PFSK-1 (cell line): ENCODE results near the gene KLF16.

Experiments used
- FOXP2 ChIP-seq: optimal IDR thresholded peaks from 2 replicates; pipeline ENCODE3; 2011; ENCODE audit warnings: borderline replicate concordance, control low read depth, inconsistent platforms; ENCODE audit not compliant: insufficient read depth; ENCODE audit errors: extremely low read length, extremely low read depth
- POLR2AphosphoS5 ChIP-seq: IDR thresholded peaks from 2 replicates; pipeline ENCODE4 v1.6.1; 2012; ENCODE audit warnings: low read depth, mild to moderate bottlenecking, control low read depth, low read length, moderate library complexity
- SIN3A ChIP-seq: IDR thresholded peaks from 2 replicates; pipeline ENCODE4 v1.6.1; 2012; ENCODE audit warnings: mild to moderate bottlenecking, low read length, moderate library complexity, borderline replicate concordance; ENCODE audit not compliant: insufficient read depth
- TAF1 ChIP-seq: IDR thresholded peaks from 2 replicates; pipeline ENCODE4 v1.6.1; 2012; ENCODE audit warnings: low read length, control low read depth, borderline replicate concordance; ENCODE audit not compliant: insufficient read depth
- TF ChIP-seq, protein P1 (sequence below), 2 experiments: IDR thresholded peaks; 2 replicates each; pipeline versions ENCODE4 v1.6.1 to v1.8.0; 2011 to 2012; ENCODE audit warnings: low read depth in 2 of 2, low read length in 2 of 2, control low read depth in 1 of 2, inconsistent platforms in 1 of 2, mild to moderate bottlenecking in 1 of 2, moderate library complexity in 1 of 2; ENCODE audit not compliant: insufficient read depth in 1 of 2

Gene KLF16

DNA sequence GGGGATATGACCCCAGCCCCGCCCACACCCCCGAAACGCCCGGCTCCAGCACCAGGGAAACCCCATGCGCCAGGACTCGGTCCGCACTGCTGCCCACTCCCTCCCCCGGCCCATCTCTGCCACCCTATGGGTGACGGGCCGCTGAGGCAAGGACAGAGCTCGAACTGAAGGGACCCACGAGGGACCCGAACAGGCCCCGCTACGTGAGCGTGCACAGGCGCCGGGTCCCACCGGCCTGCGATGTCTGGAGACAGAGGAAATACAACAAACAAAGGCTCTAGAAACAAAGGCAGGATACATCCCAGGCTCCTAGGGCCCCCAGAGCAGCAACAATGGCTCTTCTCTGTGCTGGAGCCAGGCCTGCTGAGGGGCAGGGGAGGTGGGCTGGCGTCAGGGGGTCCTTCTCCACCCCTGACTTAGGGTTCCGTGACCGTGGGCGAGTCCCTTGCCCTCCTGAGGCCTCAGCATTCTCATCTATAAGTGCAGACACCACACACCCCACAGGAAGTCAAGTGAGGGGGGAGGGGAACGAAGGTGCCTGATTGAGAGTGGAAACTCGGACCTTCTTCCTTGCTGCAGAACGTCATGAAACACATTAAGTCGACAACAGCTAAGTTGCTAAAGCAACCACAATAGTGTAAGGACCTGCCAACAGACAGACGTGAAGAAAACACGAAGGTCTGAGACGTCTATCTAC lies 18.9 kb upstream of the KLF16 start:
- TF ChIP-seq SIN3A, result 0 out of 2 replicates have a peak, but pooled peaks have one; percentile 42
- TF ChIP-seq, protein P1, sequence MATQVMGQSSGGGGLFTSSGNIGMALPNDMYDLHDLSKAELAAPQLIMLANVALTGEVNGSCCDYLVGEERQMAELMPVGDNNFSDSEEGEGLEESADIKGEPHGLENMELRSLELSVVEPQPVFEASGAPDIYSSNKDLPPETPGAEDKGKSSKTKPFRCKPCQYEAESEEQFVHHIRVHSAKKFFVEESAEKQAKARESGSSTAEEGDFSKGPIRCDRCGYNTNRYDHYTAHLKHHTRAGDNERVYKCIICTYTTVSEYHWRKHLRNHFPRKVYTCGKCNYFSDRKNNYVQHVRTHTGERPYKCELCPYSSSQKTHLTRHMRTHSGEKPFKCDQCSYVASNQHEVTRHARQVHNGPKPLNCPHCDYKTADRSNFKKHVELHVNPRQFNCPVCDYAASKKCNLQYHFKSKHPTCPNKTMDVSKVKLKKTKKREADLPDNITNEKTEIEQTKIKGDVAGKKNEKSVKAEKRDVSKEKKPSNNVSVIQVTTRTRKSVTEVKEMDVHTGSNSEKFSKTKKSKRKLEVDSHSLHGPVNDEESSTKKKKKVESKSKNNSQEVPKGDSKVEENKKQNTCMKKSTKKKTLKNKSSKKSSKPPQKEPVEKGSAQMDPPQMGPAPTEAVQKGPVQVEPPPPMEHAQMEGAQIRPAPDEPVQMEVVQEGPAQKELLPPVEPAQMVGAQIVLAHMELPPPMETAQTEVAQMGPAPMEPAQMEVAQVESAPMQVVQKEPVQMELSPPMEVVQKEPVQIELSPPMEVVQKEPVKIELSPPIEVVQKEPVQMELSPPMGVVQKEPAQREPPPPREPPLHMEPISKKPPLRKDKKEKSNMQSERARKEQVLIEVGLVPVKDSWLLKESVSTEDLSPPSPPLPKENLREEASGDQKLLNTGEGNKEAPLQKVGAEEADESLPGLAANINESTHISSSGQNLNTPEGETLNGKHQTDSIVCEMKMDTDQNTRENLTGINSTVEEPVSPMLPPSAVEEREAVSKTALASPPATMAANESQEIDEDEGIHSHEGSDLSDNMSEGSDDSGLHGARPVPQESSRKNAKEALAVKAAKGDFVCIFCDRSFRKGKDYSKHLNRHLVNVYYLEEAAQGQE (IDR thresholded peaks at IDR 0.05; ENCODE audit: insufficient read depth in 1 of 2, low read depth in 2 of 2, low read length in 2 of 2), result no peak

DNA sequence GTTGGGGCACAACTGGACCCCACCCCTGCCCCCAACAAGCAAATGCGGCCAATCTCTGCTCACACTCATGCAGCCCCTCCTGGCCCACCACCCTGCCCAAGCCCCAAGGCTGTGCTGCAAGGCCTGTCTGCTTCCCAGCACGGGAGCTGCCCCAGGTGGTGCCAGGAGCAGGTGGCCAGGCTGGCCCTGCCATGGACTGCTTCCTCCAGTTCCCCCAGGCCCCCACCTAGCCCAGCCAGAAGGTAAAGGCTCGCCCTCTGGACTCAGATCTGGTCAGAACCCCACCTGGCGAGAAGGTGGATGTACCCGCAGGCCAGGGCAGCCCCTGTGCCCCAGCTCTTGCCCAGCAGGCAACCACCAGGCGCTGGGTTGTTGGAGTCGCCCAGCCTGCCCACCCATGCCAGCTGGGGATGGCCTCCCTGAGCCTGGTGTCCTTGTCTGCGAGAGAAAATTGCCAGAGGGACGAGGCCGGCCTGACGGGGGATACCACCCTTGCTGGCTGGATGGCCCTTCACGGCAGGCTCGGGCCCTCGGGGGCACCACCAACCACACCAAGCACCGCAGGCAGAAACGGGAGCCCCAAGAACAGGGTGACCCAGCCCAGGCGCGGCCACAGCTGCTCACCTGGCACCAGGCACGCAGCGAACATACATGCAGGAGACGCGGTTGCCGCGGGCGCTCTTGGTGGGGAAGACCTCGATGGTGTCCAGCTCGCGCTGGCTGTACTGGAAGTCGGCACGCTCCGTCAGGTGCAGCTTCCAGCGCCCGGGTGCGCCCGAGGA lies 17.4 kb upstream of the KLF16 start:
- TF ChIP-seq TAF1, result no peak
- no peak for TF ChIP-seq POLR2AphosphoS5
- TF ChIP-seq SIN3A, result no peak
- TF ChIP-seq, protein P1 (IDR thresholded peaks at IDR 0.05; ENCODE audit: insufficient read depth in 1 of 2, low read depth in 2 of 2, low read length in 2 of 2), result no peak
- no peak for TF ChIP-seq FOXP2

DNA sequence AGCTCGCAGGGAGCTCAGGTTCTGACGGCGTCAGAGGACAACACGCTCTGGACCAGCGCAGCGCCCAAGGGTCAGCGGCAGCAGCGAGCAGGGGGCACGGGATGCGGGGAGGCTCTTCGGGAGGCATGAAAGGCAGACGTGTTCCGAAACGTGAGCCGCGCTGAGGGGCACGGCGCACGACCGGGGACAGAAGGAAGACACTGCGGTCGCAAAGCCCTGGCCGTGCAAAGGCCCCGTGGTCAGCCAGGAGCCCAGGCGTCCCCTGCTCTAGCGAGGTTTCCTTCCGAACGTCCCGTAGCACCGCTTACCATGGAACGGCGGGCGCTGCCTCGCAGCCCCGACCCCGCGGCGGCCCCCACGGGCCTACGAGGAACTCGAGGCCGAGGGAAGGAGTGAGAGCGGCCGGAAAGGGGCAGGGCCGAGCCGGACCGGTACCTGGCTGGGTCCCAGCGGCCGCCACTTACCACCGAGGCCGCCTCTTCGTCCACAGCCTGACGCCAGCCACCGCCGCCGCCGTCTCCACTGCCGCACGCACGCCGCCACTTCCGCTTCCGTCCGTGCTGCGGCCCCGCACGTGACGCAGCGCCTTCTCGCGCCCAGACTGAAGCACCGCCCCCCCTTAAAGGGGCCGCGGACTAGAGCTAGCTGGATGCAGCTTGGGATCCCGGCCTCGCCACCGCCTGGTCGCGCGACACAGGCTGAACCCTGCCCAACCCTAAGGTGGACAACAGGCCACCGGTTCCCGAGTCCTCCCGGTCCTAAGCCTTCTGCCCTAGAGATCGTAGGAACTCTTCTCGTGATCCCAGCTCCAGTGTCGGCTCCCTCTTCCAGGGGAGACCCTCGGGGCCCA lies 12.5 kb upstream of the KLF16 start:
- TF ChIP-seq POLR2AphosphoS5 (peak; percentile 97), FOXP2 (peak; percentile 99), SIN3A (peak; percentile 90; the same call in 1 of the 2 replicates), TAF1 (peak; percentile 94)
- TF ChIP-seq, protein P1 (IDR thresholded peaks at IDR 0.05; ENCODE audit: insufficient read depth in 1 of 2, low read depth in 2 of 2, low read length in 2 of 2), result 0 out of 4 replicates have a peak, but pooled peaks of 1 of the 2 experiments have one; percentile 53

DNA sequence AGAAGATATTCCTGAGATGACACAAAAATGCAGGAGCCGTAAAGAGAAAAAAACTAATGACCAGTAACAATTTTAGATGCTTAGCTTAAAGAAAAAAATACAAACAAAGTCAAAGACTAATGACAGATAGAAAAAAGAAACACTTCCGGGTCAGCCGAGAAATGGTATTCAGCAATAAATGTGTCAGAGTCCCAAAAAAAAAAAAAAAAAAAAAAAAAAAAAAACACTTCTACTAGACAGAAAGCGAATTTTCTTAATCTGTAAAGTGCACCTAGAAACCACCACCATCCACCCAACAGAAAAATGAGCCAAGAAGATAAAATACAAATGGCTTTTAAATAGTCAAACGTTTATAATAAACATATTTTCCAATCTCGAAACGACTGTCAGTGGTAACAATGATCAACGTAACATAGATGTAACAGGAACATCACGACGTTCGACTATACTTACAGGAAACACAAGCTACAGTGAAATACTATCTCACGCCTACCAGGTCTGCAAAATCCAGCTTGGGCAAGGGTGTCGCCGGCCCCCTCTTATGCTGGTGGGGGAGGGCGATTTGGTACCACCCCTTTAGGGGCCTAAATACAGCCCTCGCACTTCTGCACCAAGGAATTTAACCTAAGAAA lies 11.3 kb upstream of the KLF16 start:
- TF ChIP-seq FOXP2 (no peak), POLR2AphosphoS5 (no peak), SIN3A (no peak), TAF1 (no peak)
- TF ChIP-seq, protein P1 (IDR thresholded peaks at IDR 0.05; ENCODE audit: insufficient read depth in 1 of 2, low read depth in 2 of 2, low read length in 2 of 2), result no peak
